ENCODE measurements around the gene PTMS.

GRCh38 chr12:6751767-6752166 lies 14.4 kb upstream of the PTMS start:
- TF ChIP-seq POLR2AphosphoS5 (IDR thresholded peaks at IDR 0.05; ENCODE audit: low read depth) (no peak), CTCF (IDR thresholded peaks at IDR 0.05; ENCODE audit: insufficient read depth, low read length) (no peak), REST (IDR thresholded peaks at IDR 0.05; ENCODE audit: insufficient replicate concordance, low read depth) (no peak)
